B cell (primary cell): ENCODE results near the gene LTB. TPM values are rescaled to one million over a fixed set of nuclear protein-coding genes. Genes with fewer than 3 reads are reported as not detected.

ENCODE experiments used
- ATAC-seq: fragments of 200-7000 bp; cut with Tn5 transposase; one replicate; pipeline ENCODE4 v1.10.0; 2021; ENCODE audit warnings: low read depth, mild to moderate bottlenecking, moderate number of reproducible peaks, moderate library complexity
- CTCF ChIA-PET: fragments of 350-600 bp; sonication (Branson Sonifier 250); formaldehyde crosslinking; loops from one replicate; lab custom pipeline; 2021; ENCODE audit warnings: antibody characterized with exemption, inconsistent platforms; lab: Charles Lee
- POLR2A ChIA-PET: fragments of 350-600 bp; sonication (Branson Sonifier 250); formaldehyde crosslinking; loops from one replicate; lab custom pipeline; 2021; ENCODE audit warnings: antibody characterized with exemption; lab: Charles Lee
- DNase-seq: peaks from one replicate; pipeline ENCODE4 v3.0.0; 2013
- H2AFZ ChIP-seq: 2 replicates; pipeline ENCODE4 v1.6.1; 2012; ENCODE audit warnings: mild to moderate bottlenecking, low read depth, low read length; ENCODE audit not compliant: insufficient read depth, poor library complexity, severe bottlenecking
- H3K27ac ChIP-seq, 2 donors: 1 replicate in 1 of 2; 2 replicates in 1 of 2; pipeline ENCODE4 v1.5.1; 2012 to 2013; ENCODE audit warnings: low read length in 2 of 2, mild to moderate bottlenecking in 2 of 2, moderate library complexity in 1 of 2
- H3K27me3 ChIP-seq, 4 experiments: fragments of 200-600 bp in 1 of 4; sonication (generic) in 1 of 4; replicated peaks in 1 of 4; 1 replicate in 2 of 4; 2 replicates in 2 of 4; pipeline versions ENCODE4 v1.6.1 to v1.7.0; 2013 to 2016; ENCODE audit warnings: low read length in 3 of 4, mild to moderate bottlenecking in 2 of 4, mixed read lengths in 1 of 4, moderate library complexity in 1 of 4; ENCODE audit not compliant: insufficient read depth in 4 of 4, control insufficient read depth in 3 of 4; ENCODE audit errors: control extremely low read depth in 1 of 4
- H3K36me3 ChIP-seq, 2 experiments: replicated peaks in 1 of 2; 1 replicate in 1 of 2; 2 replicates in 1 of 2; pipeline versions ENCODE4 v1.6.1 to v1.7.1; 2013; ENCODE audit warnings: low read length in 1 of 2; ENCODE audit not compliant: insufficient read depth in 2 of 2, control insufficient read depth in 1 of 2; ENCODE audit errors: control extremely low read depth in 1 of 2, extremely low read depth in 1 of 2
- H3K4me1 ChIP-seq, 2 donors: fragments of 200-600 bp in 1 of 2; sonication (generic) in 1 of 2; 1 replicate in 1 of 2; 2 replicates in 1 of 2; pipeline versions ENCODE4 v1.5.1 to v1.6.1; 2013 to 2017; ENCODE audit warnings: low read length in 2 of 2; ENCODE audit not compliant: control insufficient read depth in 2 of 2, insufficient read depth in 2 of 2
- H3K4me2 ChIP-seq: replicated peaks from 2 replicates; pipeline ENCODE3; 2012; ENCODE audit warnings: mild to moderate bottlenecking, low read depth, low read length; ENCODE audit not compliant: poor library complexity, severe bottlenecking
- H3K4me3 ChIP-seq, 5 experiments: fragments of 200-600 bp in 1 of 5; sonication (generic) in 1 of 5; 1 replicate in 3 of 5; 2 replicates in 2 of 5; pipeline versions ENCODE4 v1.5.1 to v1.7.0; 2011 to 2016; ENCODE audit warnings: low read length in 4 of 5, mild to moderate bottlenecking in 4 of 5, low read depth in 2 of 5, control low read depth in 1 of 5, moderate library complexity in 1 of 5; ENCODE audit not compliant: insufficient read depth in 1 of 5; ENCODE audit errors: control extremely low read depth in 1 of 5, extremely low read depth in 1 of 5
- H3K79me2 ChIP-seq: fragments of 200-600 bp; sonication (generic); one replicate; pipeline ENCODE4 v1.6.0; 2016; ENCODE audit warnings: low read length; ENCODE audit not compliant: control insufficient read depth, insufficient read depth
- H3K9ac ChIP-seq: fragments of 200-600 bp; sonication (generic); 2 replicates; pipeline ENCODE4 v1.6.1; 2017; ENCODE audit warnings: mild to moderate bottlenecking, low read length, moderate library complexity
- H3K9me3 ChIP-seq, 3 donors: one replicate each; pipeline versions ENCODE4 v1.6.1 to v1.7.1; 2013; ENCODE audit warnings: low read length in 2 of 3; ENCODE audit not compliant: control insufficient read depth in 2 of 3, insufficient read depth in 1 of 3; ENCODE audit errors: control extremely low read depth in 1 of 3
- H4K20me1 ChIP-seq: 2 replicates; pipeline ENCODE4 v1.6.0; 2012; ENCODE audit warnings: mild to moderate bottlenecking, low read length; ENCODE audit not compliant: insufficient read depth, control insufficient read depth, poor library complexity, severe bottlenecking
- H3K27ac Mint-ChIP-seq: one replicate; pipeline ENCODE4 v1.8.0; 2021; ENCODE audit warnings: mixed read lengths
- H3K27me3 Mint-ChIP-seq: one replicate; pipeline ENCODE4 v1.8.0; 2021; ENCODE audit warnings: mixed read lengths
- H3K4me1 Mint-ChIP-seq: one replicate; pipeline ENCODE4 v1.8.0; 2021; ENCODE audit warnings: mixed read lengths
- H3K4me3 Mint-ChIP-seq: one replicate; pipeline ENCODE4 v1.8.0; 2021; ENCODE audit warnings: mixed read lengths
- H3K9me3 Mint-ChIP-seq: one replicate; pipeline ENCODE4 v1.8.0; 2022; ENCODE audit warnings: mixed read lengths; ENCODE audit not compliant: insufficient read depth
- CTCF ChIP-seq: fragments of 200-600 bp; IDR thresholded peaks from one replicate; pipeline ENCODE4 v1.8.0; 2022; ENCODE audit warnings: antibody characterized with exemption, mild to moderate bottlenecking
- EZH2 ChIP-seq: IDR thresholded peaks from 2 replicates; pipeline ENCODE4 v1.6.1; 2012; ENCODE audit warnings: borderline replicate concordance, low read depth, mild to moderate bottlenecking, moderate library complexity, low read length; ENCODE audit not compliant: insufficient read depth, poor library complexity, severe bottlenecking
- WGBS: methylation state at CpG from one replicate; pipeline ENCODE4 v1.1.5; 2013; ENCODE audit warnings: missing lambda C conversion rate; ENCODE audit not compliant: insufficient coverage; 5-methylcytosine and 5-hydroxymethylcytosine counted together
- intact Hi-C: fragments of 100-400 bp; cut with micrococcal nuclease; formaldehyde crosslinking; loops from one replicate; pipeline ENCODE4 v1.10.0; 2022
- polyA plus RNA-seq: library from polyadenylated mRNA; depleted of rRNA; stranded (reverse); fragments of >200 nt; gene quantifications from 2 replicates; pipeline ENCODE4 v1.2.3, GENCODE V29; 2012
- total RNA-seq, 2 donors: library from RNA; stranded (reverse); fragments of 120-200 nt in 1 of 2; gene quantifications; 1 replicate in 1 of 2; 2 replicates in 1 of 2; pipeline versions ENCODE4 v1.2.3 to v1.2.4, GENCODE V29; 2013 to 2022

LTB gene
- total and polyA plus RNA-seq, 2 donors (not counting 1 experiment from before 2014, with no cell fraction given): 488 to 938 TPM

GRCh38 chr6:31557443-31558317 lies 24.5 kb downstream of the LTB start:
- POLR2A ChIA-PET: interaction anchor here (0.7 to 42.6 kb wide), 2 partner anchors 27 to 1516 kb away, joined by 5 to 1450 read pairs; partner anchors contain the start of genes HLA-DPA1, LST1, LTA and LTB
- TF ChIP-seq EZH2: no peak
- no peak for TF ChIP-seq CTCF
- Histone ChIP-seq H3K79me2 (peaks cover 55% of the 10 kb centered on the region), H4K20me1 (peaks cover 20% of the 10 kb centered on the region), H3K4me3 (peak overlapping the region in 4 of 5 experiments; percentile 32 to 61 (median 42)), H3K4me2 (peak overlapping the region; percentile 92), H3K27ac (peak overlapping the region; percentile 80 to 87), H3K27me3 (no peaks in the 10 kb centered on the region), H3K9ac (peak overlapping the region; percentile 54), H2AFZ (no peak overlapping the region), H3K9me3 (no peaks in the 10 kb centered on the region), H3K4me1 (peaks cover 68 to 69% of the 10 kb centered on the region in 2 donors), H3K36me3 (peaks cover 0 to 3% of the 10 kb centered on the region in 2 experiments)
- DNase-seq (no peak), ATAC-seq (no peak)
- CTCF ChIA-PET: interaction anchor here (1.2 to 29.4 kb wide), 3 partner anchors 12 to 169 kb away, joined by 4 to 2241 read pairs (median 22); partner anchors contain the start of genes LST1, LTB, NCR3 and TNF
- intact Hi-C loops: loop anchor here (2.0 kb wide), 1 partner anchor 23 kb away; no protein-coding TSS in a partner anchor
- Mint-ChIP-seq H3K27ac (peak overlapping the region; percentile 32), H3K27me3 (no peaks in the 10 kb centered on the region), H3K4me3 (peak overlapping the region; percentile 45), H3K9me3 (no peaks in the 10 kb centered on the region), H3K4me1 (peaks cover 72% of the 10 kb centered on the region)
- 53% methylated on average over 19 of the region's 24 CpGs for WGBS
